PC-9 (cell line): ENCODE data around the gene FGF13. TPM values are rescaled to one million over a fixed set of nuclear protein-coding genes. Genes with fewer than 3 reads are reported as not detected.
A peak's percentile ranks its signal among the peaks of the same experiment; 100 is the strongest.

Experiments used
- BruUV-seq: library from RNA; stranded (reverse); fragments of 400-500 nt; replicated peaks from 2 replicates; lab custom pipeline; 2021; lab: Mats Ljungman, UMichigan
- CTCF ChIA-PET: fragments of 300-600 bp; sonication (Branson Sonifier 250); formaldehyde crosslinking; loops from one replicate; lab custom pipeline; 2022; ENCODE audit warnings: antibody characterized with exemption; lab: Charles Lee
- POLR2A ChIA-PET: fragments of 300-600 bp; sonication (Branson Sonifier 250); formaldehyde crosslinking; loops from one replicate; lab custom pipeline; 2022; ENCODE audit warnings: antibody characterized with exemption; ENCODE audit not compliant: unreplicated experiment; lab: Charles Lee
- DNase-seq, 2 experiments: peaks; one replicate each; pipeline versions ENCODE4 v3.0.0 to v3.0.0-alpha.2; 2015 to 2022; ENCODE audit warnings: mixed read lengths in 1 of 2
- H2AFZ ChIP-seq: fragments of 200-600 bp; sonication (generic); 2 replicates; pipeline ENCODE4 v1.8.1; 2017; ENCODE audit warnings: antibody characterized with exemption
- H3F3A ChIP-seq: fragments of 200-600 bp; sonication (generic); 2 replicates; pipeline ENCODE4 v1.8.1; 2017; ENCODE audit warnings: antibody characterized with exemption, mild to moderate bottlenecking, low read depth; ENCODE audit not compliant: insufficient read depth
- H3K27ac ChIP-seq: fragments of 200-600 bp; sonication (generic); 2 replicates; pipeline ENCODE4 v1.6.1; 2016; ENCODE audit warnings: mixed run types
- H3K27me3 ChIP-seq: fragments of 200-600 bp; sonication (generic); 2 replicates; pipeline ENCODE4 v1.6.1; 2016; ENCODE audit warnings: low read depth, mixed run types; ENCODE audit not compliant: insufficient read depth
- H3K36me3 ChIP-seq: fragments of 200-600 bp; sonication (generic); 2 replicates; pipeline ENCODE4 v1.6.1; 2016; ENCODE audit warnings: low read depth, mixed run types
- H3K4me1 ChIP-seq: fragments of 200-600 bp; sonication (generic); replicated peaks from 2 replicates; pipeline ENCODE4 v1.6.1; 2016; ENCODE audit warnings: mixed run types; ENCODE audit not compliant: insufficient read depth
- H3K4me2 ChIP-seq: fragments of 200-600 bp; sonication (generic); 2 replicates; pipeline ENCODE4 v1.6.1; 2017; ENCODE audit warnings: mixed run types
- H3K4me3 ChIP-seq: fragments of 200-600 bp; sonication (generic); 2 replicates; pipeline ENCODE4 v1.6.1; 2016; ENCODE audit warnings: mixed run types
- H3K79me2 ChIP-seq: fragments of 200-600 bp; sonication (generic); 2 replicates; pipeline ENCODE4 v1.6.1; 2017; ENCODE audit warnings: low read depth, mixed run types
- H3K9me2 ChIP-seq: fragments of 200-600 bp; sonication (generic); 2 replicates; pipeline ENCODE4 v1.8.1; 2017; ENCODE audit warnings: mild to moderate bottlenecking; ENCODE audit not compliant: insufficient read depth
- H3K9me3 ChIP-seq: fragments of 200-600 bp; sonication (generic); 2 replicates; pipeline ENCODE4 v1.8.1; 2016; ENCODE audit warnings: low read depth; ENCODE audit not compliant: insufficient read depth
- H4K20me1 ChIP-seq: fragments of 200-600 bp; sonication (generic); 2 replicates; pipeline ENCODE4 v1.8.1; 2017; ENCODE audit not compliant: insufficient read depth
- CTCF ChIP-seq: fragments of 200-600 bp; sonication (generic); conservative IDR thresholded peaks from 2 replicates; pipeline ENCODE4 v1.6.1; 2017; ENCODE audit warnings: mixed run types, antibody characterized with exemption, mild to moderate bottlenecking, moderate library complexity
- EZH2 ChIP-seq: fragments of 200-600 bp; sonication (generic); IDR thresholded peaks from 2 replicates; pipeline ENCODE4 v1.8.0; 2017; ENCODE audit warnings: antibody characterized with exemption, low read depth
- intact Hi-C: fragments of 100-400 bp; cut with micrococcal nuclease; formaldehyde crosslinking; loops from one replicate; pipeline ENCODE4 v1.10.0; 2022; ENCODE audit not compliant: unreplicated experiment
- total RNA-seq: library from RNA; stranded (reverse); gene quantifications from 2 replicates; pipeline ENCODE4 v1.2.3, GENCODE V29; 2021

The FGF13 gene
- total RNA-seq, 1 experiment from 2014 or later: 0.50 TPM

DNA sequence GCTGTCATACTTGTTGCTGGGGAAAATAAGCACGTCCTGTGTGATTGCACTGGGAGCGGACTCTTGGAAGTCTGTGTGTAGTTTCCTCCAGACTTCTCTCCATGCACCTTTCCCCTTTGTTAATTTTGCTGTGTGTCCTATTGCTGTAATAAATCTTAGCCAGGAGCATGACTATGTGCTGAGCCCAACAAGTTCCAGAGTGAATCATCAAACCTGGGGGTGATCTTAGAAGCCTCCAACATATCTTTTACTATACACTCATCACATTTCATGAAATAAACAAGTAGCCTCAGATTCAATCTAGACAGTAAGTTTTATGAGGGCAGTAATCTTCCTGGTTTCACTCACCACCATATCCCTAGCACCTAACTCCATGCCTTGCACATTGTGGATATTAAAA lies 43.3 kb upstream of the FGF13 start:
- ChIA-PET CTCF (no interaction called here), POLR2A (no interaction called here)
- DNase-seq: no peak
- no peak overlapping the region for H3K27ac ChIP-seq
- no peak overlapping the region for H2AFZ ChIP-seq
- H3K4me2 ChIP-seq: no peak overlapping the region
- intact Hi-C loops: no loop called here
- peaks cover 8% of the 10 kb centered on the region for H3K27me3 ChIP-seq
- H3K9me3 ChIP-seq: no peaks in the 10 kb centered on the region
- no peaks in the 10 kb centered on the region for H4K20me1 ChIP-seq
- TF ChIP-seq CTCF: no peak
- H3F3A ChIP-seq: no peaks in the 10 kb centered on the region
- no TSS peak for BruUV-seq
- no peak overlapping the region for H3K4me3 ChIP-seq
- H3K36me3 ChIP-seq: no peaks in the 10 kb centered on the region
- H3K79me2 ChIP-seq: no peaks in the 10 kb centered on the region
- H3K4me1 ChIP-seq: no peaks in the 10 kb centered on the region
- no peaks in the 10 kb centered on the region for H3K9me2 ChIP-seq

- Histone ChIP-seq H3K9me3 (no peaks in the 10 kb centered on the region), H4K20me1 (no peaks in the 10 kb centered on the region), H3F3A (no peaks in the 10 kb centered on the region), H3K4me1 (no peaks in the 10 kb centered on the region), H3K9me2 (no peaks in the 10 kb centered on the region), H3K79me2 (no peaks in the 10 kb centered on the region), H3K4me3 (no peak overlapping the region), H3K4me2 (no peak overlapping the region), H3K36me3 (no peaks in the 10 kb centered on the region), H3K27me3 (no peaks in the 10 kb centered on the region), H2AFZ (no peak overlapping the region), H3K27ac (no peak overlapping the region)
- ChIA-PET CTCF (no interaction called here), POLR2A (no interaction called here)
- intact Hi-C loops: loop anchor here (5.0 kb wide), 1 partner anchor 556 kb away; no protein-coding TSS in a partner anchor
- peak; percentile 72 for TF ChIP-seq CTCF
- no peak for TF ChIP-seq EZH2
- BruUV-seq: no TSS peak
- DNase-seq: no peak
These were observed 37.0 kb upstream of the FGF13 start for GRCh38 chrX:138748480-138748879.

DNA sequence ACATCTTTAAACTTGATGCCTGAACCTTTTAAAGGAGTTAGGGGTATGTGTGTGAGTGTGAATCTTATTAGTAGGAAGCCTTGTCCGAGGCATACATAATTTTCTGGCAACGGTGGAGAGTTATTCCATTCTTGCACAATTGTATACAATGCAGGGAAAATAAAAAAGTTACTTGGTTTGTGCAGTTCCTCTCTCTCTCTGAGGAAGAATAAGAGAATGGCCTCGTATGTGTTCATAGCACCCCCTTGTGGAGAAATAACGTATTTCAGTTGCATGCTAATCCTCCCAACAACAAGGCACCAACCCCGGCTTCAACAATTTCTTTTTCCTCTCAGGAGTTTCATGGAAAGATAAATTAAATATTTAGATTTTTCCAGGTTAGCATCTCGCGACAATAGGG lies 33.7 kb upstream of the FGF13 start:
- no TSS peak for BruUV-seq
- no peaks in the 10 kb centered on the region for H3K27me3 ChIP-seq
- no peaks in the 10 kb centered on the region for H4K20me1 ChIP-seq
- H3K4me1 ChIP-seq: no peaks in the 10 kb centered on the region
- H3K9me3 ChIP-seq: no peaks in the 10 kb centered on the region
- TF ChIP-seq CTCF (peak; percentile 85), EZH2 (no peak)
- POLR2A ChIA-PET: no interaction called here
- intact Hi-C loops: loop anchor here (5.0 kb wide), 1 partner anchor 553 kb away; no protein-coding TSS in a partner anchor
- no peak overlapping the region for H3K4me2 ChIP-seq
- H3K36me3 ChIP-seq: no peaks in the 10 kb centered on the region
- H3F3A ChIP-seq: no peaks in the 10 kb centered on the region
- H3K4me3 ChIP-seq: no peak overlapping the region
- H3K27ac ChIP-seq: no peak overlapping the region
- DNase-seq: peak in 1 of 2 experiments; percentile 7
- H3K79me2 ChIP-seq: no peaks in the 10 kb centered on the region
- H2AFZ ChIP-seq: no peak overlapping the region
- CTCF ChIA-PET: no interaction called here
- H3K9me2 ChIP-seq: no peaks in the 10 kb centered on the region
